ENCODE measurements around the gene HRAS. TPM values are rescaled to one million over a fixed set of nuclear protein-coding genes. Genes with fewer than 3 reads are reported as not detected.

Gene HRAS
- total RNA-seq, 4 donors from 2014 or later, result 98.5 to 196 (median 117) TPM

DNA sequence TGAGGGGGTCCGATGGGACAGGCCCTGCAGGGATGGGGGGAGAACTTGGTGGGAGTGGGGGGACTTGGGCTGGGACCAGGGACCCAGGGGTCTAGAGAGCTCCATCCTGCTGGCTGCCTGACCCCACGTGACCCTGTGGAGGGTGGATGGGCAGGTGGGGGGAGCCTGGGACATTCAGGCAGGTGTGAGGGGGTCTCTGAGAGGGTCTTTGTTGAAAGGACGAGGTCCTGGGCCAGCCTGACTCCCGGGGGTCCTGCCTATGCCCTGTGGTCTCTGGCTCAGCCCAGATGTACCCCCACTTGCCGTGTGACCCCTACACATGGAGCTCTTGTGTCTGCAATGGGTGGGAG is 9.4 kb upstream of the HRAS start:
- H3K4me3 ChIP-seq (ENCODE audit: low read depth, poor library complexity, severe bottlenecking), result no peak overlapping the region
- DNase-seq (ENCODE audit: low spot score in 2 of 2), result no peak
- 91 to 92% methylated on average over 2 to 5 of the region's 5 CpGs for WGBS, 2 donors
- intact Hi-C loops (cut with DNase I; ENCODE audit: low total_unique reads), result no loop called here
- no peak for TF ChIP-seq POLR2A (IDR thresholded peaks at IDR 0.05)
- TF ChIP-seq, protein P1, sequence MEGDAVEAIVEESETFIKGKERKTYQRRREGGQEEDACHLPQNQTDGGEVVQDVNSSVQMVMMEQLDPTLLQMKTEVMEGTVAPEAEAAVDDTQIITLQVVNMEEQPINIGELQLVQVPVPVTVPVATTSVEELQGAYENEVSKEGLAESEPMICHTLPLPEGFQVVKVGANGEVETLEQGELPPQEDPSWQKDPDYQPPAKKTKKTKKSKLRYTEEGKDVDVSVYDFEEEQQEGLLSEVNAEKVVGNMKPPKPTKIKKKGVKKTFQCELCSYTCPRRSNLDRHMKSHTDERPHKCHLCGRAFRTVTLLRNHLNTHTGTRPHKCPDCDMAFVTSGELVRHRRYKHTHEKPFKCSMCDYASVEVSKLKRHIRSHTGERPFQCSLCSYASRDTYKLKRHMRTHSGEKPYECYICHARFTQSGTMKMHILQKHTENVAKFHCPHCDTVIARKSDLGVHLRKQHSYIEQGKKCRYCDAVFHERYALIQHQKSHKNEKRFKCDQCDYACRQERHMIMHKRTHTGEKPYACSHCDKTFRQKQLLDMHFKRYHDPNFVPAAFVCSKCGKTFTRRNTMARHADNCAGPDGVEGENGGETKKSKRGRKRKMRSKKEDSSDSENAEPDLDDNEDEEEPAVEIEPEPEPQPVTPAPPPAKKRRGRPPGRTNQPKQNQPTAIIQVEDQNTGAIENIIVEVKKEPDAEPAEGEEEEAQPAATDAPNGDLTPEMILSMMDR (IDR thresholded peaks at IDR 0.05), result no peak

- no peak for DNase-seq (ENCODE audit: low spot score in 2 of 2)
- intact Hi-C loops (cut with DNase I; ENCODE audit: low total_unique reads), result no loop called here
- H3K4me3 ChIP-seq (ENCODE audit: low read depth, poor library complexity, severe bottlenecking), result no peak overlapping the region
- TF ChIP-seq, protein P1 (IDR thresholded peaks at IDR 0.05), result no peak
- no peak for TF ChIP-seq POLR2A (IDR thresholded peaks at IDR 0.05)
- WGBS, 2 donors, result 89 to 98% methylated on average over 20 of the region's 20 CpGs
Observed at GRCh38 chr11:541433-541885, 6.1 kb upstream of the HRAS start.

DNA sequence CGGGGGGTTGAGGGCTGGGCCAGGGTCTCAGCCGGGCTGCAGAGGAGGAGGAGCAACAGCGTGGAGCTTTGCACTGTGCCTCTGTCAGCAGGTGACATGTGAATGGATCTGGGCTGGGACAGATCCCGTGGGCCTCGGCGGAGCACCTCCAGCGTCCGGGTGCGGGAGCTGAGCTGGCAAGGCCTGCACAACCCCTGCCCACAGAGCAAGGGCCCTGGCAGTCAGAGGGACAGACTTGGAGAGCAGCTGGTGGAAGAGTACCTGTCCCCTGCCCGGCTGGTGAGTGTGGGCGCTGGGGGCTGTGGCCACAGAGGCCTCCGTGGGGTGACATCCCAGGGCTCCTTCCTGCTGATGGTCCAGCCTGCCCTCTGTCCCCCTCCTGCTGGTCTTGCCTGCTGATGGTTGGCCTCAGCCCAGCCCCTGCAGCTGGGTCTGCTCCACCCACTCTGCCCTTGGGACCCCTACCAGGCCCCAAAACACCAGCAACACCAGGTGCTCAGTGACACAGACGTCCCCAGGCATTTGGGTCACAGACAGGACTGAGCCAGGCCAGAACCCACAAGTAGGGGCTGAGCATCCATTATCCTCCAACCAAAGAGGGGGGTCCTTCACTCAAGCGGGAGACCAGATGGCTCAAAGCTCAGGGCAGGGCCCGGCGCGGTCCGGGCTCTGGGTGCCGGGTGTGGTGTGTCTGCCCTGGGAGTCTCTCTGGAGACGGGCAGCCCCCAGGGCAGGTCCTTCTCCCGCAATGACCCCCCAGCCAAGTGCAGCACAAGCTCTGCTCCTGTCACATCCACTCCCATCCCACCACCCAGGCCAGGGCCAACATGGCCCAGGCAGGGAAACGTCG is 5.4 kb upstream of the HRAS start:
- H3K4me3 ChIP-seq (ENCODE audit: low read depth, poor library complexity, severe bottlenecking), result no peak overlapping the region
- intact Hi-C loops (cut with DNase I; ENCODE audit: low total_unique reads), result no loop called here
- WGBS, 2 donors, result 88 to 91% methylated on average over 20 to 21 of the region's 23 CpGs
- DNase-seq (ENCODE audit: low spot score in 2 of 2), result no peak
- TF ChIP-seq, protein P1 (IDR thresholded peaks at IDR 0.05), result no peak
- TF ChIP-seq POLR2A (IDR thresholded peaks at IDR 0.05), result no peak

DNA sequence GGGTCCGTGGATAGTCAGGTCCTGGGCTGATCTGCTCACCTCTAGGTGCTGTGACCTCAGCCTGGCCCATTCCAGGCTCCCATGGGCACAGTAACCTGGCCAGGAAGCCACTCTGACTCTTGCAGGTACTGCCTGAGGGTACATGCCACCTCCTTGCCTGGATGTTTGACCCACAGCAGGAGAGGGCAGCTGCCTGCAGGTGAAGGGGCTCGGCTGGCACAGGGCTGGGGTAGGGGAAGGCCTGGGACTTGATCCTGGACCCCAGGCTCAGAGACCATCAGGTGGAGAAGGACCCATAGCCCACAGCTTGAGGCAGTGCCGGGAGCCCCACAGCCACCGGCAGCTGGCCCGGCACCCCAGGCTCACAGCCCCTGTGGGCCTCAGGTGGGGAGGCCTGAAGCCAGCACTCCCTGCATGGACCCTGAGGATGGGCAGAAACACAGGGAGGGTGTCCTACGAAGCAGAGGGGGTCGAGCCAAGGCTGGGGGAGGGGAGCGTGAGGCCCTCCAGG is 4.7 kb upstream of the HRAS start:
- no peak for TF ChIP-seq POLR2A (IDR thresholded peaks at IDR 0.05)
- TF ChIP-seq, protein P1 (IDR thresholded peaks at IDR 0.05), result no peak
- H3K4me3 ChIP-seq (ENCODE audit: low read depth, poor library complexity, severe bottlenecking), result no peak overlapping the region
- intact Hi-C loops (cut with DNase I; ENCODE audit: low total_unique reads), result no loop called here
- no peak for DNase-seq (ENCODE audit: low spot score in 2 of 2)
- 93 to 94% methylated on average over 7 of the region's 8 CpGs for WGBS, 2 donors

DNA sequence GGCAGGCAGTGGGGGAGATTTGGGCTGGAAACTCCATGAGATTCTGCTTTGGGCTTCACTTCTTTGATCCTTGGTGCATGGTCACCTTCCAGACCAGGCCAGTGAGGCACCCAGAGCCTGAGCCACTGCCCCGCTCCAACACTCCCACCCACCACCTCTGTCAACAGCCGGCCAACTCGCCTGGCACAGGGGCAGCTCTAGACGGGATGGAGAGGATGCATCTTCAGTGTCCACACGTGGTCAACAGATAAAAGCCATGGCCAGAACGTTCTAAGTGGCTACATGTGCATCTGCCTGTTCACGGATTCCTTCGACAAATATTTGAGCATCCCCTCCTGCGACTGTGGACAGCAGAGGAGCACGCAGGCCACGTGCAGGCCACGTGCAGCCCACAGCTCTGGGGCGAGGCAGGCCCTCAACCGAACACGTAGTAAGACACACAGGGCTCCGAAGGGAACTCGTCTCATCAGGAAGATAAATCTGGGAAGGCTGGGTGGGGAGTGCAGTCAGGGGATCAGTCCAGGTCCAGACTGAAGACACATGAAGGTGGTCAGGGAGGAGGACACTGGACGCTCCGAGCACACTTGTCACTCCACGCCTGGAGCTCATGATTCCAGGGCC is 3.2 kb upstream of the HRAS start:
- WGBS, 2 donors, result 93 to 94% methylated on average over 20 of the region's 20 CpGs
- intact Hi-C loops (cut with DNase I; ENCODE audit: low total_unique reads), result no loop called here
- peak in 1 of 2 donors; percentile 82 for DNase-seq (ENCODE audit: low spot score in 2 of 2)
- TF ChIP-seq, protein P1 (IDR thresholded peaks at IDR 0.05), result no peak
- TF ChIP-seq POLR2A (IDR thresholded peaks at IDR 0.05), result no peak
- no peak overlapping the region for H3K4me3 ChIP-seq (ENCODE audit: low read depth, poor library complexity, severe bottlenecking)
